BLaER1 treated with 17β-estradiol and CSF1 and Interleukin-3, amounts not matched to agents 10 nM and 100 nM (cell line): ENCODE measurements around the gene RNF208.
A peak's percentile ranks its signal among the peaks of the same experiment; 100 is the strongest.

Source experiments
- H3K27ac ChIP-seq, 11 experiments: shearing (Covaris generic); formaldehyde crosslinking; 2 replicates each; pipeline ENCODE4 v1.8.1; 2022
- H3K27me3 ChIP-seq, 11 experiments: shearing (Covaris generic); formaldehyde crosslinking; 2 replicates each; pipeline ENCODE4 v1.8.1; 2022
- H3K36me3 ChIP-seq, 11 experiments: shearing (Covaris generic); formaldehyde crosslinking; 2 replicates each; pipeline ENCODE4 v1.8.1; 2022
- H3K4me1 ChIP-seq, 10 experiments: shearing (Covaris generic); formaldehyde crosslinking; 2 replicates each; pipeline ENCODE4 v1.8.1; 2022
- H3K4me2 ChIP-seq, 11 experiments: shearing (Covaris generic); formaldehyde crosslinking; 2 replicates each; pipeline ENCODE4 v1.8.1; 2022
- H3K4me3 ChIP-seq, 10 experiments: shearing (Covaris generic); formaldehyde crosslinking; 2 replicates each; pipeline ENCODE4 v1.8.1; 2022
- H3K9ac ChIP-seq, 11 experiments: shearing (Covaris generic); formaldehyde crosslinking; 2 replicates each; pipeline ENCODE4 v1.8.1; 2022
- H3K9me3 ChIP-seq, 11 experiments: shearing (Covaris generic); formaldehyde crosslinking; replicated peaks in 1 of 11; 2 replicates each; pipeline ENCODE4 v1.8.1; 2022
- H4K20me1 ChIP-seq, 11 experiments: shearing (Covaris generic); formaldehyde crosslinking; 2 replicates each; pipeline ENCODE4 v1.8.1; 2022
- Cebpa-rat ChIP-seq, 11 experiments: shearing (Covaris generic); IDR thresholded peaks; 2 replicates each; pipeline ENCODE4 v1.8.1; 2022

The RNF208 gene

DNA sequence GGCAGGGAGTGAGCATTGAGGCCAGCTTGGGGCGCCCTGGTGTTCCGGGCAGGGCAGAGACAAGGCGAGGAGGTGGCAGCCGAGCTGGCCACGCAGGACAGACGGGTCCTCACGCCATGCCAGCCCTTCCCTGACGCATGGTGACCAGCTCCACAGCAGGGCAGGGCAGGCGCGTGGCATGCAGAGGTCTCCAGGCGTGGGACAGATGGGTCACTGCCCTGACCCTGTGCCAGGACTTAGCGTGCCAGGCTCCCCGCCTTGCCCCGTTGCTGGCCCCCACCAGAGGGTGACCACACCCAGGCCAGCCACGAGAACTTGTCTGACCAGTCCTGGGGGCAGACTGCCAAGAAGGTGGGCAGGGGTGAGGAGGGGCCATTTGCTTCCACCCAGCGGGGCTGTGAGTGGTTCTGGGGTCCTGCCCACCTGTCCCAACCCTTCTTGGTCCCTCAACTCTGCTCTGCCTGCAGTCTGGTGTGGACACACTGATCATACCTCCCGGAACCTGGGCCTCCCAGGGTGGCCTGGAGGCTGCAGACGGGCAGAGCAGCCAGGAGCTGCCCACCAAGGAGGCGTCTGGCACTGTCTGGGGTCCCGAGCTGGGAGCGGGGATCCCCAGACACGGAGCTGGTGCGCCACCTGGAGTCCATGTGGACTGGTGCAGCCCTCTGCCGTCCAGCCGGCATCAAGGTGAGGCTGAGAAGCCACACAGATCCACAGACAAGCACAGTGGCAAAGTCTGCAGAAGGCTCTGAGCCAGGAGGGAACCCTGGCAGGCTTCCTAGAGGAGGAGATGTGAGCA, 5.2 kb upstream of the RNF208 start, which contains the start of gene RNF224:
Gene RNF224 (plus strand): TSS at position 449 of the 799 bp plus-strand sequence. CDS start 834 bp downstream, outside the sequence.
- Histone ChIP-seq H3K9ac (peak within 1 kb of the TSS in 4 of 11 experiments; percentile 27 to 89 (median 42); a peak in 7 of 22 replicates), H3K4me2 (peak within 1 kb of the TSS in 10 of 11 experiments; percentile 11 to 85 (median 66); a peak in 15 of 22 replicates), H3K27ac (peak within 1 kb of the TSS in 1 of 11 experiments; percentile 9; a peak in 1 of 22 replicates), H4K20me1 (no peaks in the 10 kb centered on the region; a peak in 1 of 22 replicates), H3K9me3 (no peaks in the 10 kb centered on the region), H3K4me3 (no peak within 1 kb of the TSS), H3K27me3 (no peaks in the 10 kb centered on the region), H3K36me3 (no peaks in the 10 kb centered on the region), H3K4me1 (peaks cover 38 to 82% (median 74%) of the 10 kb centered on the region in 10 experiments)
- TF ChIP-seq Cebpa-rat (IDR thresholded peaks at IDR 0.05), result no peak

GRCh38 chr9:137226338-137227053, 4.5 kb upstream of the RNF208 start:
- H3K4me3 ChIP-seq, result no peak overlapping the region
- no peaks in the 10 kb centered on the region; a peak in 1 of 22 replicates for H4K20me1 ChIP-seq
- H3K4me1 ChIP-seq, result peaks cover 39 to 78% (median 68%) of the 10 kb centered on the region in 10 experiments
- peak overlapping the region in 1 of 11 experiments; percentile 9; a peak in 1 of 22 replicates for H3K27ac ChIP-seq
- H3K9me3 ChIP-seq, result no peaks in the 10 kb centered on the region
- H3K9ac ChIP-seq, result peak overlapping the region in 5 of 11 experiments; percentile 27 to 89 (median 32); a peak in 7 of 22 replicates
- H3K36me3 ChIP-seq, result no peaks in the 10 kb centered on the region
- H3K27me3 ChIP-seq, result no peaks in the 10 kb centered on the region
- no peak for TF ChIP-seq Cebpa-rat (IDR thresholded peaks at IDR 0.05)
- H3K4me2 ChIP-seq, result peak overlapping the region in 1 of 11 experiments; percentile 35; a peak in 6 of 22 replicates

DNA sequence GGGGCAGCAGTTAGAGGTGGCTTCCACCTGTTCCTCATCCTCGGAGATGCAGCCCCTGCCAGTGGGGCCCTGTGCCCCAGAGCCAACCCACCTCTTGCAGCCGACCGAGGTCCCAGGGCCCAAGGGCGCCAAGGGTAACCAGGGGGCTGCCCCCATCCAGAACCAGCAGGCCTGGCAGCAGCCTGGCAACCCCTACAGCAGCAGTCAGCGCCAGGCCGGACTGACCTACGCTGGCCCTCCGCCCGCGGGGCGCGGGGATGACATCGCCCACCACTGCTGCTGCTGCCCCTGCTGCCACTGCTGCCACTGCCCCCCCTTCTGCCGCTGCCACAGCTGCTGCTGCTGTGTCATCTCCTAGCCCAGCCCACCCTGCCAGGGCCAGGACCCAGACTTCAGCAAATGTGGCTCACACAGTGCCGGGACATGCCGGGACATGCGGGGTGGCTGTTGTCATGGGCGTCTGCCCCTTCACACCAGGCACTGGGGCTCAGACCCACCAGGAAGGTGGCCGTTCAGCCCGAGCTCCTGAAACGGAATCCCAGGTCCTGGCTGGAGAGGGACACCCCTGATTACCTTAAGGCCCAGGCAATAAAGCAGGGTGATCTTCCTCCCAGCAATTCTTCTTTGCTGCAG, 3.8 kb upstream of the RNF208 start:
- Histone ChIP-seq H3K4me2 (peak overlapping the region in 8 of 11 experiments; percentile 93 to 98 (median 96); a peak in 11 of 22 replicates), H3K4me1 (peaks cover 41 to 75% (median 68%) of the 10 kb centered on the region in 10 experiments), H3K27ac (peak overlapping the region in 1 of 11 experiments; percentile 91; a peak in 1 of 22 replicates), H4K20me1 (no peaks in the 10 kb centered on the region; a peak in 1 of 22 replicates), H3K4me3 (no peak overlapping the region), H3K27me3 (no peaks in the 10 kb centered on the region), H3K9me3 (no peaks in the 10 kb centered on the region), H3K9ac (peak overlapping the region in 5 of 11 experiments; percentile 13 to 89 (median 44); a peak in 7 of 22 replicates), H3K36me3 (no peaks in the 10 kb centered on the region)
- no peak for TF ChIP-seq Cebpa-rat (IDR thresholded peaks at IDR 0.05)

DNA sequence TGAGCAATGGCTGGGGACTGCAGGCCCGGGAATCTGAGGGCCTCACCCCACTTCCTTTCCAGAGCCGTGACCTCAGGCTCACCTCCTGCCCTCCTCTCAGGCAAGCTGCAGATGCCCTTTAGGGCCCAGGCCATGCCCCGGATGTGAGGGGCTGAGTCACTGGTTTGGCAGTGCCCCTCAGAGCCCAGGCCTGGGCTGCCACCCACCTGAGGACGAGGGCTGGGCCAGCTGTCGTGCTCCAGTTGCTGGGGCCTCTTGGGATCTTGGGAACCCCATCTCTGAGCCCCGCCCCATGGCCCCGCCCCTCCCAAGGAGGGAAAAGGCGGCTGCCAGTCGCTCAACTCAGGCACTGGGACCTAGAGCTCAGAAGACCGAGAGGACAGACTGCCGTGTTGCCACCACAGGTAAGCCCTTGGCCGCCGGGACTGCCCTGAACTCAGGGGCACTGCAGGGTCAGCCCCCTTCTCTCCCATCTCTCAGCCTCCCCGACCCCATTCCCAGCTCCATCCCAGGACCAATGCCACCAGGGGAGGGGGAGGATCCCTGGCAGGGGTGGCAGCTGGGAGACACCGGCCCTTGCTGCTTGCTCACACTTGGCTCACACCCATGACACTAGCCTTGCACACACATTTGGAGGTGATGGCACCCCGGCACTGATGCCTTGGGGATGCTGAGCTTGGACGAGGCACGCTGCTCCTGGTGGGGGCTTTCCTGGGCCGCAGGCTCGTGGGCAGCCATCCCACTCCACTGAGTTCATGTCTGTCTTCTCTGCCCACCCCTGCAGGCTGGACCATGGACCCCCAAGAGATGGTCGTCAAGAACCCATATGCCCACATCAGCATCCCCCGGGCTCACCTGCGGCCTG, 3.0 kb upstream of the RNF208 start, which contains the start of gene CYSRT1:
Gene CYSRT1 (plus strand): TSS at position 345 of the 865 bp plus-strand sequence. CDS start 448 bp downstream, at position 793.
- peak within 1 kb of the TSS; percentile 93 to 99 (median 97) for H3K4me2 ChIP-seq
- H3K27me3 ChIP-seq, result no peaks in the 10 kb centered on the region
- no peaks in the 10 kb centered on the region for H3K9me3 ChIP-seq
- H3K4me1 ChIP-seq, result peaks cover 38 to 72% (median 62%) of the 10 kb centered on the region in 10 experiments
- H4K20me1 ChIP-seq, result peaks cover 0 to 3% (median 0%) of the 10 kb centered on the region in 11 experiments; a peak in 3 of 22 replicates
- H3K27ac ChIP-seq, result peak within 1 kb of the TSS; percentile 73 to 91 (median 87); a peak in 21 of 22 replicates
- H3K4me3 ChIP-seq, result peak within 1 kb of the TSS; percentile 67 to 87 (median 74)
- TF ChIP-seq Cebpa-rat (IDR thresholded peaks at IDR 0.05), result no peak
- H3K36me3 ChIP-seq, result peaks cover 0 to 4% (median 0%) of the 10 kb centered on the region in 11 experiments; a peak in 1 of 22 replicates
- H3K9ac ChIP-seq, result peak within 1 kb of the TSS; percentile 85 to 94 (median 91)

DNA sequence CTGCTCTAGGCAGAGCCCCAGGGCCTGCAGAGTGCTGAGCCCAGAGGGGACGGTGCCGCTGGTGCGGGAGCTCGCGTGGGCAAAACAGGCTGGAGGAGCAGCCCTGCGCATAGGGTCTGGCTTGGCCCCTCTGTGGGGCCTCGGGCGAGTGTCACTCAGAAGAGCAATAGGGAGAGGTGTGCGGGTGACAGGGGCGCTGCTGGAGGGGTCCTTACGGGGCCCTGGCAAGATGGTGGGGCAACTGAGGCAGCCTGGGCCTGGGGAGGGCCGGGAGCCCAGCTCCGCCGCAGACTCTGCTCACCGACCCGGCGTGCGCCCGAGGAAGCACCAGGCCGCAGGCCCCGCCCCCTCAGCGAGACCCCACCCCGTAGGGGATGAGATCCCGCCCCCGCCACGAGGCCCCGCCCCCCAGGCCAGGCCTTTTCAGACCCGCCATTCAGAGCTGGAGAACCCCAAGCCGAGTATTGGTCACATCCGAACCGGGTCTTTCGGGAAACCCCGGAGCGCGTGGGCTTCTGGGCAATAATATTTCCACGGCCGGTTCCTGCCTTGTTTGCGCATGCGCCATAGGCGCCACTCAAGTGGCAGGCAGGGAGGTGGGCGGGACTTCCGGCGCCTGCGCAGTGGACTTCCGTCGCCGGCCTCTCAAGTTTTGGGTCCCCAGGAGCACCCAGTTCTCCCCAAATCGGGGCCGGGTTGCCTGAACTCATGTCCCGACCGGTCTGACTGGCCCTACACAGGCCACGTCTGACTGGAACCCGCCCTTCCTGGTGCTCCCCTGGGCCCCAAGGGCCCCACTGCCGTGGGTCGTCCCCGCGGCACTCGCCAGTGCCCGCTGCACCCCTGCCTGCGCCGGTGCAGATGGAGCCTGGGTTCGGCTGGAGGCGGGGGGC, 1.3 kb upstream of the RNF208 start:
- TF ChIP-seq Cebpa-rat (IDR thresholded peaks at IDR 0.05), result no peak
- Histone ChIP-seq H3K27me3 (no peaks in the 10 kb centered on the region), H3K4me3 (peak overlapping the region; percentile 70 to 87 (median 76)), H3K4me1 (peaks cover 30 to 73% (median 49%) of the 10 kb centered on the region in 10 experiments), H3K36me3 (peaks cover 0 to 12% (median 4%) of the 10 kb centered on the region in 11 experiments; a peak in 6 of 22 replicates), H3K9me3 (no peaks in the 10 kb centered on the region), H4K20me1 (peaks cover 0 to 18% (median 4%) of the 10 kb centered on the region in 11 experiments; a peak in 6 of 22 replicates), H3K9ac (peak overlapping the region; percentile 85 to 94 (median 91)), H3K4me2 (peak overlapping the region; percentile 99 to 100 (median 100)), H3K27ac (peak overlapping the region; percentile 73 to 91 (median 87))

DNA sequence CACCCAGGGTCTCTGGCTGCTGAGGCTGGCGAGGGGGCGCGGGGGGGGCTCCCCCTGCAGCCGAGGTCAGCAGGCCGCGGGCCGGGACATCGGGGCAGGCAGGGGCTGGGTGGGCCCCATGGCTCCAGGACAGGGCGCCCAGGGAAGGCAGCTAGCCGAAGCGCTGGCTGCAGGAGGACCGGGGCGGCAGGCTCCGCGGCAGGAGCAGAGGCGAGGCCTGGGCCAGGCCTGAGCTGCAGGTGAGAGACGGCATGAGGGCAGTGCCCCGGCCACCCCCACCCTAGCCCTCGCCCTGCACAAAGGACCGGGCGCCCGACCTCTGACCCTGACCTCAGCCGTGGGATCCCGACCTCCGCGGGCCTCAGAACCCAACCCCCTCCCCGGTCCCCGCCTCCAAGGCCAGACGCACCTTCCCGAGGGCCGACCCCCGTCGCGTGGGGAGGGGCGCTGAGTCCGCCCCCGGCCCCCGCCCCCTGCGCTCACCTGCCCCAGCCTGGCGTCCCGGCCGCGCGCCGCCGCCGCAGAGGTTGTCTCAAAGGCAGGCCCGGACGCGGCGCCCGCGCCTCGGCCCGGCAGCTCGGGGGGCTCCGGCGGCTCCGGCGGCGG, 431 bp downstream of the RNF208 start:
- Histone ChIP-seq H3K27me3 (no peaks in the 10 kb centered on the region), H3K4me1 (peaks cover 44 to 82% (median 57%) of the 10 kb centered on the region in 10 experiments), H3K9ac (peak overlapping the region; percentile 67 to 94 (median 88)), H3K36me3 (peaks cover 0 to 25% (median 12%) of the 10 kb centered on the region in 11 experiments; a peak in 6 of 22 replicates), H3K9me3 (no peaks in the 10 kb centered on the region), H4K20me1 (peaks cover 0 to 35% (median 7%) of the 10 kb centered on the region in 11 experiments; a peak in 9 of 22 replicates), H3K4me3 (peak overlapping the region; percentile 64 to 79 (median 72)), H3K27ac (peak overlapping the region; percentile 37 to 75 (median 68); a peak in 19 of 22 replicates), H3K4me2 (peak overlapping the region; percentile 99 to 100 (median 100))
- TF ChIP-seq Cebpa-rat (IDR thresholded peaks at IDR 0.05), result no peak
